ENCODE measurements around the gene MAP3K9. TPM values are rescaled to one million over a fixed set of nuclear protein-coding genes. Genes with fewer than 3 reads are reported as not detected.

MAP3K9 gene
- total RNA-seq, 1 donor from 2014 or later: 13.0 TPM

GRCh38 chr14:70714055-70714550 is 95.2 kb downstream of the MAP3K9 start:
- Histone ChIP-seq H4K20me1 (ENCODE audit: insufficient read depth, low read length) (no peaks in the 10 kb centered on the region), H3K4me2 (ENCODE audit: low read length) (peak overlapping the region; percentile 18), H3K36me3 (ENCODE audit: insufficient read depth, low read length) (no peaks in the 10 kb centered on the region), H3K4me3 (ENCODE audit: insufficient read depth, low read depth, low read length) (no peak overlapping the region), H2AFZ (ENCODE audit: low read depth, low read length) (no peak overlapping the region), H3K27me3 (ENCODE audit: insufficient read depth, low read length) (peaks cover 15% of the 10 kb centered on the region), H3K9ac (ENCODE audit: low read length) (no peak overlapping the region), H3K9me3 (ENCODE audit: insufficient read depth, low read depth, low read length) (no peaks in the 10 kb centered on the region), H3K27ac (ENCODE audit: low read depth, low read length) (no peak overlapping the region), H3K79me2 (ENCODE audit: insufficient read depth, low read length) (no peaks in the 10 kb centered on the region), H3K4me1 (ENCODE audit: insufficient read depth, low read length) (no peaks in the 10 kb centered on the region)
- TF ChIP-seq EZH2 (IDR thresholded peaks at IDR 0.05; ENCODE audit: insufficient read depth, low read length): no peak
- peak; percentile 59 for TF ChIP-seq CTCF (IDR thresholded peaks at IDR 0.05; ENCODE audit: insufficient read depth, low read depth, low read length)
- no peaks in the 10 kb centered on the region for H3K9me3 Mint-ChIP-seq (ENCODE audit: unreplicated experiment)
- peak; percentile 36 for DNase-seq (ENCODE audit: low read depth)
- H3K4me3 Mint-ChIP-seq (ENCODE audit: unreplicated experiment): no peak overlapping the region
- peaks cover 6% of the 10 kb centered on the region for H3K4me1 Mint-ChIP-seq (ENCODE audit: low read depth, unreplicated experiment)
- H3K27ac Mint-ChIP-seq (ENCODE audit: unreplicated experiment): no peak overlapping the region
- no peaks in the 10 kb centered on the region for H3K36me3 Mint-ChIP-seq (ENCODE audit: low read depth, unreplicated experiment)
- FAIRE-seq: peak; percentile 83
- peaks cover 7% of the 10 kb centered on the region for H3K27me3 Mint-ChIP-seq (ENCODE audit: low read depth, unreplicated experiment)

- Histone ChIP-seq H3K4me3 (ENCODE audit: insufficient read depth, low read depth, low read length) (no peak overlapping the region), H3K27me3 (ENCODE audit: insufficient read depth, low read length) (peaks cover 15% of the 10 kb centered on the region), H2AFZ (ENCODE audit: low read depth, low read length) (peak overlapping the region; percentile 8), H3K9me3 (ENCODE audit: insufficient read depth, low read depth, low read length) (no peaks in the 10 kb centered on the region), H3K9ac (ENCODE audit: low read length) (no peak overlapping the region), H3K36me3 (ENCODE audit: insufficient read depth, low read length) (no peaks in the 10 kb centered on the region), H4K20me1 (ENCODE audit: insufficient read depth, low read length) (no peaks in the 10 kb centered on the region), H3K79me2 (ENCODE audit: insufficient read depth, low read length) (no peaks in the 10 kb centered on the region), H3K4me2 (ENCODE audit: low read length) (peak overlapping the region; percentile 18), H3K27ac (ENCODE audit: low read depth, low read length) (no peak overlapping the region), H3K4me1 (ENCODE audit: insufficient read depth, low read length) (no peaks in the 10 kb centered on the region)
- H3K36me3 Mint-ChIP-seq (ENCODE audit: low read depth, unreplicated experiment): no peaks in the 10 kb centered on the region
- FAIRE-seq (no peak), DNase-seq (ENCODE audit: low read depth) (no peak)
- H3K9me3 Mint-ChIP-seq (ENCODE audit: unreplicated experiment): no peaks in the 10 kb centered on the region
- H3K27me3 Mint-ChIP-seq (ENCODE audit: low read depth, unreplicated experiment): peaks cover 7% of the 10 kb centered on the region
- H3K27ac Mint-ChIP-seq (ENCODE audit: unreplicated experiment): no peak overlapping the region
- no peak overlapping the region for H3K4me3 Mint-ChIP-seq (ENCODE audit: unreplicated experiment)
- peaks cover 6% of the 10 kb centered on the region for H3K4me1 Mint-ChIP-seq (ENCODE audit: low read depth, unreplicated experiment)
- TF ChIP-seq CTCF (IDR thresholded peaks at IDR 0.05; ENCODE audit: insufficient read depth, low read depth, low read length) (no peak), EZH2 (IDR thresholded peaks at IDR 0.05; ENCODE audit: insufficient read depth, low read length) (no peak)
These were observed 95.8 kb downstream of the MAP3K9 start for GRCh38 chr14:70713511-70713916.

GRCh38 chr14:70713096-70713495 is 96.2 kb downstream of the MAP3K9 start:
- no peak for TF ChIP-seq CTCF (IDR thresholded peaks at IDR 0.05; ENCODE audit: insufficient read depth, low read depth, low read length)
- H4K20me1 ChIP-seq (ENCODE audit: insufficient read depth, low read length): no peaks in the 10 kb centered on the region
- H3K27me3 ChIP-seq (ENCODE audit: insufficient read depth, low read length): peaks cover 15% of the 10 kb centered on the region
- H3K27ac Mint-ChIP-seq (ENCODE audit: unreplicated experiment): no peak overlapping the region
- H3K4me1 ChIP-seq (ENCODE audit: insufficient read depth, low read length): no peaks in the 10 kb centered on the region
- H3K9me3 Mint-ChIP-seq (ENCODE audit: unreplicated experiment): no peaks in the 10 kb centered on the region
- H3K9me3 ChIP-seq (ENCODE audit: insufficient read depth, low read depth, low read length): no peaks in the 10 kb centered on the region
- H3K79me2 ChIP-seq (ENCODE audit: insufficient read depth, low read length): no peaks in the 10 kb centered on the region
- H3K4me1 Mint-ChIP-seq (ENCODE audit: low read depth, unreplicated experiment): peaks cover 9% of the 10 kb centered on the region
- H3K36me3 Mint-ChIP-seq (ENCODE audit: low read depth, unreplicated experiment): no peaks in the 10 kb centered on the region
- H3K4me2 ChIP-seq (ENCODE audit: low read length): no peak overlapping the region
- DNase-seq (ENCODE audit: low read depth) (no peak), FAIRE-seq (no peak)
- no peak overlapping the region for H3K9ac ChIP-seq (ENCODE audit: low read length)
- no peaks in the 10 kb centered on the region for H3K36me3 ChIP-seq (ENCODE audit: insufficient read depth, low read length)
- H2AFZ ChIP-seq (ENCODE audit: low read depth, low read length): no peak overlapping the region
- peaks cover 7% of the 10 kb centered on the region for H3K27me3 Mint-ChIP-seq (ENCODE audit: low read depth, unreplicated experiment)
- no peak overlapping the region for H3K4me3 ChIP-seq (ENCODE audit: insufficient read depth, low read depth, low read length)
- H3K27ac ChIP-seq (ENCODE audit: low read depth, low read length): no peak overlapping the region
- H3K4me3 Mint-ChIP-seq (ENCODE audit: unreplicated experiment): no peak overlapping the region
